GM18861 (cell line): Measurements from ENCODE around the gene MXI1.
"Not testable (repeated sequence)": the region's sequence is repeated elsewhere in the genome, so short reads cannot be mapped to it uniquely, and the experiment has no call there.

Experiments
- ATAC-seq: cut with Tn5 transposase; IDR thresholded peaks from one replicate; pipeline ENCODE4 v1.9.1; 2021; ENCODE audit not compliant: unreplicated experiment

Gene MXI1

DNA sequence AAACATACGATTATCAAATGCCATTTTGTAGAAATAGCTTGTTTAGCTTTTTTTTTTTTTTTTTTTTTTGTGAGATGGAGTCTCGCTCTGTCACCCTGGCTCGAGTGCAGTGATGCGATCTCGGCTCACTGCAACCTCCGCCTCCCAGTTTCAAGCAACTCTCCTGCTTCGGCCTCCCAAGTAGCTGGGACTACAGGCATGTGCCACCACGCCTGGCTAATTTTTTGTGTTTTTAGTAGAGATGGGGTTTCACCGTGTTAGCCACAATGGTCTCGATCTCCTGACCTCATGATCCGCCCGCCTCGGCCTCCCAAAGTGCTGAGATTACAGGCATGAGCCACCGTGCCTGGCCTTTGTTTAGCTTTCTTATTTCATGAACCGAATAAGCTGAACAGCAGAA lies 65.6 kb downstream of the MXI1 start:
- not testable (repeated sequence) for ATAC-seq

DNA sequence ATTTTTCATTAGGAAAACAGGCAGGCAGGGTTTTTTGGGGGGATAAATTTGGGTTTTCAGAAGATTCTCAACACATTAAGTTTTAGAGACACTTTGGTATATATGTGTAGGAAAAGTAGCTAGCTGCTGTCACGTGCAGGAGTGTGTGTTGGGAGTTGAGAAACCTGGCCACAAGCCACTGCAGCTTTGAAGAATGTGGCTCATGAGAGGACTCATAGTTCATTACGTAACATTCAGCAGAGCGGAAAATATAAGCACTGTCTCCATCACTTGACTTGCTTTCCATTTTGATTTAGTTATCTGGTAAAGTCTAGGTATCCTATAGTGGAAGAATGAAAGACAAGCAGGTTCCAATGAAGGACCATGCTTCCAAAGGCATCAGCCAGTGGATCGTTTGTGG lies 66.1 kb downstream of the MXI1 start:
- ATAC-seq = peak; percentile 27

DNA sequence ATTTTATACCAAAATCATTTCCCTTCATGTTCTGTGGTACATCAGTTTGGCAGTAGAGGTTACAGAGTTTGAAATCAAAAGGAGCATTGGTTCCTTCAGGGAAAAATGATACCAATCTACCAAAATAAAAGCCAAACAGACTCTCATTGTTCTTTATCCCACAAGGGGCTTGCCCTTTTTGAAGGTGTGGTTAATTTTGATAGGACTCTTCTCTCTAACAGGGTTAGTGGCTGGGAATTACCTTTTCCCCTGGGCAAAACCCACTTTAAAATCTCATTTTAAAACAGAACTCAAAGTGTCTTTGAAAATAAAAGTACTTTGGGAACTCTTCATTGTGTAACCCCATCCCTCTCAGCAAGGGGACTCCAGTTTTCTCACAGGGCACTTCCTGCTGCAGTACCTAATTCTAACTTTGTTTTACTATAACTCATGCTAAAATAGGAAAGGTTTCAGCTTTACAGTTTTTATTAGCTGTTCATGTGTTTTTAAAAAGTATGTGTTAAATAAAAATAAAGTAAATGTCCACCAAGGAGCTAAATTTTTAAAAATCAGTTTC lies 66.7 kb downstream of the MXI1 start:
- peak; percentile 27 for ATAC-seq

GRCh38 chr10:110274647-110275046 lies 67.2 kb downstream of the MXI1 start:
- no peak for ATAC-seq

GRCh38 chr10:110275128-110275729 lies 67.8 kb downstream of the MXI1 start:
- ATAC-seq = no peak

DNA sequence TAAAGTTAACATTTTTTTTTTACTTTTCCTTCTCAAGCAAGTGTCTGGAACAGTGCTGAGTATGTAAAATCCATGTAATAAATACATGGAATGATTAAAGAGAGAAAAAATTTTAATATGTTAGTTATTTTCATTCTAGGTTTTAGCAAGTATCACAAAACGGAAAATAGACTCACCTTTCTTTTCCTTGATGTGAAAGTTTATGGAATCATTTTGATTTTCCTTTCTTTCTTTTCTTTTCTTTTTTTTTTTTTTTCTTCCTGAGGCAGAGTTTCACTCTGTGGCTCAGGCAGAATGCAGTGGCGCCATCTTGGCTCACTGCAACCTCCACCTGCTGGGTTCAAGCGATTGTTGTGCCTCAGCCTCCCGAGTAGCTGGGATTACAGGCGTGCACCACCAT lies 69.2 kb downstream of the MXI1 start:
- no peak for ATAC-seq

DNA sequence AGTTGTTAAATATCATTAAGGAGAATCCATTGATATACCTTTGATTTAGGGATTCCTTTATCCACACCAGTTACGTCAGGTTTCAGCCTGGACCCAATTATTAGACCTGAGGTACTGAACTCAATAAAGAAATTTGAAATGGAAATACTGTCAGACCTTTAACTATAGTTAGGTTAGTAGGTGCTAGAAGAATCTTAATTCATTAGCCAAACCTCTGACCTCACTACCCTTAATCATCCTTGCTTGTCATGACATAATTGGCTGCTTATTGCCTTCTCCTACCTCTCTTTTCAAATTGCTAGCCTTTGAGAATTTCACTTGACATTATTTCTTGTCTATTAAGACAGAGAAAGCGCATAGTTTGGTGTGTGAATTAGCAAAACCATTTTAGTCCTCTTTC lies 70.2 kb downstream of the MXI1 start:
- ATAC-seq = no peak

- ATAC-seq = no peak
Measured at GRCh38 chr10:110278562-110279406, 71.4 kb downstream of the MXI1 start.

DNA sequence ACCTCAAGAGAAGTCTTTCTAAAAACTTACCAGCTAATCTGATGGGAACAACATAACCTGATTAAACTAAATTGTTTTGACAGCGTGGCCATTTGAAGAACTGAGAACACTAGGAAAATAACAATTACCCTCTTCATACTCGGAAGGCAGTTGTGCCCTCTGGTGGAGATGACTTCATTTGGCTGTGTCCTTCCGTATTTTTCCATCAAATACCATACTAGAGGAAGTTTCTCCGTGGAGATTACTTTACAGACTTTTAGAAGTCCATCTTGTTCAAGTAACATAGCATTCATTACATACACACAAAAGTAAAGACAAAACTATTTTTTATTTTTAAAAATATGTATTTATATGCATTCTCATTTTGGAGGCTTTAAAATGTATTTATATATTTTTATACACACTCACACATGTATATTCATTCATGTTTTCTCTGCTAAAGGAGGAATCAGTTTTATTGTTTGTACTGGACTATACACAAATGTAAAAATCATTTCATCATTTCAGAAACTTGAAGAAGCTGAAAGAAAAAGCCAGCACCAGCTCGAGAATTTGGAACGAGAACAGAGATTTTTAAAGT lies 72.1 kb downstream of the MXI1 start:
- ATAC-seq = no peak

DNA sequence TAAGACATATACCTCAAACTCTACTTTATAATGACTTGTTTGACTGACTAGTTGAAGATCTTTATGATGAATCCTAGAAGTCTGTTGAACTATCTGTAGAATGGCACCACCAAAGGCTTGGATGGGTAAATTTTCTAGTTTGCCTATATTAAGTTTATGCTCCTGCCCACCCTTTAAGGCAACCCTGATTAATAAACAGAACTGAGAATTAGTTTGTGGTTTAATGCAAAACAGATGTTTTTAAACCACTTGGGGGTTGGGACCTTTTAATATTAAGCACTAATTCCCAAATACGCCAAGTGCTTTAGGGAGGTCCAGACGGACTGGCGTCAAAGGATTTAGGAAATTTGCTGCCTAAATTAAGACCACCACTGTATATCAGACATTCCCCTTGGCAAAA lies 76.9 kb downstream of the MXI1 start:
- ATAC-seq = no peak

- ATAC-seq = no peak
Measured at GRCh38 chr10:110285501-110285900, 78.1 kb downstream of the MXI1 start.

- ATAC-seq = no peak
Measured at GRCh38 chr10:110286841-110287240, 79.4 kb downstream of the MXI1 start.

GRCh38 chr10:110296966-110297365 lies 89.6 kb downstream of the MXI1 start:
- ATAC-seq = no peak

DNA sequence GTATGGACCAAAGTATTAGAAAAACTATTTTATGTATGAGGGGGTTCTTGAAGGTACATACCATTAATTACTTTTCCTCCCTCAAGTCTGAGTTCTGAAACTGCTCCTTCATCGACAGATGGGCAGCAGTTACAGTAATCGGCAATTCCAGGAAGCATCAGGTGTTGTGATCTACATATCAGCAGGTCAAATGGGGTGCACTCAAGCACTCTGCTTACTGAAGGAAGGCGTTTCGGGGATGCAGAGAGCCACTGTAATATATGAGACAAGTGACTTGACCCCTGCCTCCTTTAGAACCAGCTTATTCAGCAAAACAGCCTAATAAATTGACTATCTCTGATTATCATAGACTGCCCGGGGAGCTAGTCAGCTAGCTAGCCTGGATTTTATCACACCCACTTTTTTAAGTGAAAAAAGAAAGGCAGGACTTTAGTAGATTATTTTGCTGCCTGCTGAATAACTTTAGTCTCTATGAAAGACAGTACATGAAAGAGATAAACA lies 93.1 kb downstream of the MXI1 start:
- no peak for ATAC-seq

DNA sequence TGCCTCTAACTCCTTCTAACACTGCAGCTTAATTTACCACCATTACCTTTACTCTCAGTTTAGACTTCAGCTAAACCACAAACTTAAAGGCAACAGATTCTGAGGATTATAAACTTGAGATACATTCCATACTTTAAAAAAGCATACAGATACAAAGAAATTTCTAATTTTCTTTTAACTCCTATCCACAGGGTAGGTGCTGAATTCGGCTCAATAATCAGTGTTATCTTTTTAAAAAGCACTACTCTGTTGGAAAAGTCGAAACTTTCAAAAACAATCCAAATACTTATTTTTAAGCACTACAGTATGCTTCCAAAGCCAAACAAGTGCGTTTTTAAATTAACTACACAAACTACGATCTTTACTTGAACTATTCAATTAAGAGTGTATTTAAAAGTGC lies 96.3 kb downstream of the MXI1 start:
- ATAC-seq = no peak

DNA sequence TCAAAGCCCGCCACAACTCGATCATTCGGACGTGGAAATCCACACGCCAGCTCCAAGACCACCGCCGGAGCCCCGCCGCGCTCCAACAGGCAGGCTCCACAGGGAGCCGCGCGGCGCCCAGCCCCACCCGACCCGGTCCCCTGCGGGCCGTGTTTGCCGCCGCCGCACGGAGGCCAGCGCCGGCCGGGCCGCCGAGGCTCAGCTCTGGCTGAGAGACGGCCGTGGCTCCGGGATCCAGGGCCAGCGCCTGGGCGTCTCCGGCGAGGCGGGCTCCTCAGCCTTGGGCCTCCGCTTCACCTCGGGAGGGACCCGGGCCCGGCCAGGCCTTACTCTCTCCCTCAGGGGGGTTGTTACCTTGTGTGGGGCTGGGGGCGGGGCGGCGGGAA lies 97.0 kb downstream of the MXI1 start:
- ATAC-seq = peak; percentile 9

GRCh38 chr10:110304780-110305421 lies 97.5 kb downstream of the MXI1 start, which contains the start of gene SMNDC1:
Gene SMNDC1, minus strand, starts transcription at chr10:110304920. Its CDS starts 1,333 bp downstream, at chr10:110303587.
- peak; percentile 89 for ATAC-seq

DNA sequence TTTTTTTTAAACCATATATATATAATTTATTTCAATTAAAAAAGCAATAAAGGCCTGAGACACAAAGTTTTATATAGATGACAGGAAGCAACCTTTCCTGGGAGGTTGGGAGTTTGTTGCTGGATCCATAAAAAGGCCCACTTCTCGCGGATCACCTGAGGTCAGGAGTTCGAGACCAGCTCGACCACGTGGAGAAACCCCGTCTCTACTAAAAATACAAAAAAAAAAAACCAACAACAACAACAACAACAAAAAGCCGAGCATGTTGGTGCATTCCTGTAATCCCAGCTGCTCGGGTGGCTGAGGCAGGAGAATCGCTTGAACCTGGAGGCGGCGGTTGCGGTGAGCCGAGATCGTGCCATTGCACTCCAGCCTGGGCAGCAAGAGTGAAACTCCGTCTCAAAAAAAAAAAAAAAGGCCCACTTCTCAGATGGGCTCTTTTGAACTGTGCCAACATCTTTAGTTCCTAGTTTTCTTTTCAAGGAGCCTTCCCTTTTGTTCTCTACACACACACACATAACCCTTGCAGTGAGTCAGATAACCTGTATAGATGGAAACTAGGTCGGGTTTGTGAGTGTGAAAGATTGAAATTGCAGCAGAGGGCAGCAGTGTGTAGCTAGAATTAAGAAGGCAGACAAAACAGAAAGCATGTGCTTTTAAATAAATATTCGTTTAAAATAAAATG lies 98.5 kb downstream of the MXI1 start:
- ATAC-seq = peak; percentile 63

DNA sequence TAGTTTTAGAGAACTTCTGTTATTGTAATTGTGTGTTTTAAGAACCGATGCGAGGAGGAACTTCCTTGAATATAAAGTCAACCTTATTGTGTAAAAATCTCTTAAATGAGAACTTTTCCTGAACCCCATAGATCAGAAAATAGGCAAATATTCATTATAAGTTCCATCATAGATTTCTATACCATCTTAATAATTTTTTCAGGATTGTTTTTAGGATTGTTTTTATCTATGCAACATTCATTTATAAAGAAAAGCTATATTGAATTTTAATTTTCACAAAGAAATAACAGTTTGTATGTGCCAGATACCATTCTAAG lies 99.0 kb downstream of the MXI1 start:
- no peak for ATAC-seq

- ATAC-seq = no peak
Measured at GRCh38 chr10:110307805-110308204, 100.4 kb downstream of the MXI1 start.

DNA sequence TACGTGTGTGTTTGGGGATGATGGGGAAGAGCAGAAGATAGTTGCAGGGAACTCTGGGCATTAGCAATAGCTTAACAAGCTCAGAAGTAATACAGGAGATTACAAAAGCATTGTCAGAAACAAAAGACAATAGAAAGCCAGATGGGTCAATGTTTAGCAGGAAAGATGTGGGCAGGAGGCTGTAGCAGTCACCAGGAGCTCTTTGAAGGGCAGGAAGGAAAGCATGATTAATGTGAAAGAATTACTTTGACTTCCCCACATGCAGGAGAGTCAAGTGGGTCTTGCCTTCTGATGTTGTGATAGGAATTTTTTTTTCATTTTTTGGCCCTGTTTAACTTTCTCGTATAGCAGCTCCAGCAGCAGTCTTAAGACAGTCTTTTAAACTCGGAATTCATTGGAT lies 103.3 kb downstream of the MXI1 start:
- no peak for ATAC-seq
